Ectodermal cell (in vitro differentiated cells): Measurements from ENCODE around the gene C7orf33.

Source experiments
- H3K27ac ChIP-seq: 2 replicates; pipeline ENCODE4 v1.7.0; 2013; ENCODE audit warnings: mild to moderate bottlenecking, low read depth, low read length; ENCODE audit not compliant: insufficient read depth, poor library complexity, severe bottlenecking
- H3K27me3 ChIP-seq: 2 replicates; pipeline ENCODE4 v1.7.0; 2013; ENCODE audit warnings: mild to moderate bottlenecking, low read length; ENCODE audit not compliant: insufficient read depth, control insufficient read depth, poor library complexity, severe bottlenecking
- H3K36me3 ChIP-seq: one replicate; pipeline ENCODE4 v1.7.0; 2013; ENCODE audit warnings: low read length; ENCODE audit not compliant: control insufficient read depth, insufficient read depth
- H3K4me1 ChIP-seq: one replicate; pipeline ENCODE4 v1.7.0; 2013; ENCODE audit warnings: low read length; ENCODE audit not compliant: control insufficient read depth, insufficient read depth
- H3K4me3 ChIP-seq: 2 replicates; pipeline ENCODE4 v1.7.0; 2013; ENCODE audit warnings: low read depth, low read length, control low read depth; ENCODE audit not compliant: insufficient read depth
- H3K9me3 ChIP-seq: 2 replicates; pipeline ENCODE4 v1.7.0; 2013; ENCODE audit warnings: mild to moderate bottlenecking, low read length, moderate library complexity; ENCODE audit not compliant: control insufficient read depth
- WGBS, 2 experiments: methylation state at CpG; one replicate each; pipeline ENCODE4 v1.1.7; 2013; ENCODE audit warnings: missing lambda C conversion rate in 2 of 2; 5-methylcytosine and 5-hydroxymethylcytosine counted together

The C7orf33 gene

DNA sequence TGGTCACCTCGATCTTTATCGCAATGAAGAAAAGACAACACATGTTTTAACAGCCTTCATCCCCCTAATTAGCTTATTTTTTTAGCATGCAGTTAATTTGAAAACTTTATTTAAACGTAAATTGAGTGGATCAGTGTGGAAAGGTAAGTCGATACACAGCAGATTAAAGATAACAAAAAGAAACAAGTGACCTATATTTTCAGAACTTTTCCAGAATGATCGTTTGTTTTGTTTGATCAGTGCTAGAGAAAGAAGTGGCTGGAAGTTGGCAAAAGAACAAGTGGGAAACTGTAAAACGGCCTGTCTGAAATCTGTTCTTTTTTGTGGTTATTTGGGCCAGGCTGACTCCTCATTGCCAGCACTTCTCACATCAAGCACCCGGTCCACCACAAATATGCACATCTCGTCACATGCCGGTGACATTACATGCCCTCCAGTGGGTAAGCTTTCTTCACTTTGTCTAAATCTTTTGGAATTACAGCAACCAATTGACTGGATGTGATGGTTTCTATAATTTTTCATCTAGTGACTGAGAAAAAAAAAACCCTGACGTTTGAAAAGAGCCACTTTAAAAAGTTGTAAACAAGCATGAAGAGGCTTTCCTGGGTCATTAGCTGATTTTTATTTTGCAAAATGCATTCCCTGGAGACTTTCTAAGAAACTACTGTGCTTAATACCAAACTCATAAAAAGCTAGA, 33.2 kb downstream of the C7orf33 start:
- no peak overlapping the region for H3K4me3 ChIP-seq
- no peaks in the 10 kb centered on the region for H3K27me3 ChIP-seq
- no peaks in the 10 kb centered on the region for H3K4me1 ChIP-seq
- H3K27ac ChIP-seq = no peak overlapping the region
- H3K36me3 ChIP-seq = no peaks in the 10 kb centered on the region
- H3K9me3 ChIP-seq = no peaks in the 10 kb centered on the region
- 84 to 85% methylated on average over 8 to 10 of the region's 10 CpGs for WGBS, 2 experiments

- Histone ChIP-seq H3K4me3 (no peak overlapping the region), H3K27ac (no peak overlapping the region), H3K4me1 (no peaks in the 10 kb centered on the region), H3K27me3 (no peaks in the 10 kb centered on the region), H3K9me3 (no peaks in the 10 kb centered on the region), H3K36me3 (no peaks in the 10 kb centered on the region)
- WGBS, 2 experiments = 89 to 92% methylated on average over 4 of the region's 4 CpGs
These were observed 34.2 kb downstream of the C7orf33 start for GRCh38 chr7:148624735-148625134.

GRCh38 chr7:148625342-148625741, 34.8 kb downstream of the C7orf33 start:
- H3K36me3 ChIP-seq = no peaks in the 10 kb centered on the region
- no peak overlapping the region for H3K4me3 ChIP-seq
- H3K27me3 ChIP-seq = no peaks in the 10 kb centered on the region
- no peaks in the 10 kb centered on the region for H3K4me1 ChIP-seq
- 84 to 92% methylated on average over 3 of the region's 3 CpGs for WGBS, 2 experiments
- H3K9me3 ChIP-seq = no peaks in the 10 kb centered on the region
- no peak overlapping the region for H3K27ac ChIP-seq

GRCh38 chr7:148626828-148627227, 36.3 kb downstream of the C7orf33 start:
- Histone ChIP-seq H3K27me3 (no peaks in the 10 kb centered on the region), H3K9me3 (no peaks in the 10 kb centered on the region), H3K27ac (no peak overlapping the region), H3K4me1 (no peaks in the 10 kb centered on the region), H3K36me3 (no peaks in the 10 kb centered on the region), H3K4me3 (no peak overlapping the region)
- WGBS, 2 experiments = 89 to 93% methylated on average over 3 of the region's 3 CpGs

GRCh38 chr7:148628011-148628410, 37.4 kb downstream of the C7orf33 start:
- H3K27me3 ChIP-seq = no peaks in the 10 kb centered on the region
- no peak overlapping the region for H3K27ac ChIP-seq
- 71 to 76% methylated on average over 7 of the region's 7 CpGs for WGBS, 2 experiments
- H3K9me3 ChIP-seq = no peaks in the 10 kb centered on the region
- no peak overlapping the region for H3K4me3 ChIP-seq
- H3K36me3 ChIP-seq = no peaks in the 10 kb centered on the region
- H3K4me1 ChIP-seq = no peaks in the 10 kb centered on the region

GRCh38 chr7:148630078-148630477, 39.5 kb downstream of the C7orf33 start:
- Histone ChIP-seq H3K4me3 (no peak overlapping the region), H3K27ac (no peak overlapping the region), H3K36me3 (no peaks in the 10 kb centered on the region), H3K4me1 (no peaks in the 10 kb centered on the region), H3K9me3 (no peaks in the 10 kb centered on the region), H3K27me3 (no peaks in the 10 kb centered on the region)
- whole genome bisulfite sequencing, 2 experiments = 96 to 98% methylated on average over 6 of the region's 6 CpGs

DNA sequence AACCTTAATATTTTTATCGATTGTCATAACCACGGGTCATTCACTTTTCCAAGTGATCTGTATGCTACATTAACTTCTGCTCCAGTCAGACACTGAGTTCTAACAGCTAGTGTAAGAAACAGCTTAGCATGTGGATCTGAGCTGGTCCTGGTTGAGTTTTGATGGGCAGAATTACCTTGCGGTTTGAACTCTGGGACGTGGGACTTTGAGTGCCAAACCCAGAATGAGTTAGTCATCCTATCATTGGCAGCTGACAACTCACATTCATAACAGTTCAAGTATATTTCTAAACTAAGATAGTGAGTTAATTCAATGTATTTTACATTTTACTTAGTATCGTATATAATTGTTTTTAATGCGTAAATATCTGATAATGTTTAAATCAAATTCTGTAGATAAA, 43.2 kb downstream of the C7orf33 start:
- Histone ChIP-seq H3K9me3 (no peaks in the 10 kb centered on the region), H3K36me3 (no peaks in the 10 kb centered on the region), H3K27me3 (no peaks in the 10 kb centered on the region), H3K4me1 (no peaks in the 10 kb centered on the region), H3K27ac (no peak overlapping the region), H3K4me3 (no peak overlapping the region)
- 92 to 97% methylated on average over 4 of the region's 6 CpGs for WGBS, 2 experiments

- no peaks in the 10 kb centered on the region for H3K27me3 ChIP-seq
- no peaks in the 10 kb centered on the region for H3K36me3 ChIP-seq
- H3K9me3 ChIP-seq = no peaks in the 10 kb centered on the region
- no peak overlapping the region for H3K27ac ChIP-seq
- 95 to 96% methylated on average over 19 of the region's 19 CpGs for WGBS, 2 experiments
- no peak overlapping the region for H3K4me3 ChIP-seq
- no peaks in the 10 kb centered on the region for H3K4me1 ChIP-seq
These were observed 46.5 kb downstream of the C7orf33 start for GRCh38 chr7:148637094-148637493.

- Histone ChIP-seq H3K36me3 (no peaks in the 10 kb centered on the region), H3K9me3 (no peaks in the 10 kb centered on the region), H3K27ac (no peak overlapping the region), H3K27me3 (no peaks in the 10 kb centered on the region), H3K4me1 (no peaks in the 10 kb centered on the region), H3K4me3 (no peak overlapping the region)
- WGBS, 2 experiments = 100% methylated on average over 2 of the region's 2 CpGs
These were observed 55.3 kb downstream of the C7orf33 start for GRCh38 chr7:148645898-148646297.

GRCh38 chr7:148650232-148650858, 59.8 kb downstream of the C7orf33 start:
- Histone ChIP-seq H3K9me3 (no peaks in the 10 kb centered on the region), H3K27me3 (no peaks in the 10 kb centered on the region), H3K4me3 (no peak overlapping the region), H3K4me1 (no peaks in the 10 kb centered on the region), H3K36me3 (no peaks in the 10 kb centered on the region), H3K27ac (no peak overlapping the region)
- WGBS, 2 experiments = 68 to 70% methylated on average over 4 of the region's 4 CpGs
